Activated CD4-positive, alpha-beta T cell treated with anti-CD3 and anti-CD28 coated beads for 24 hours (primary cell): ENCODE results near the gene NECTIN2.
"Not testable (repeated sequence)": the region's sequence is repeated elsewhere in the genome, so short reads cannot be mapped to it uniquely, and the experiment has no call there.

Source experiments
- DNase-seq, 2 donors: peaks; one replicate each; pipeline ENCODE4 v3.0.0-alpha.2; 2020; ENCODE audit warnings: low read depth in 2 of 2

The NECTIN2 gene

GRCh38 chr19:44884566-44884965, 38.5 kb downstream of the NECTIN2 start:
- no peak for DNase-seq

- DNase-seq = no peak
These were observed 40.0 kb downstream of the NECTIN2 start for GRCh38 chr19:44886141-44886540.

- no peak for DNase-seq
These were observed 41.6 kb downstream of the NECTIN2 start for GRCh38 chr19:44887648-44888047.

GRCh38 chr19:44888335-44888734, 42.2 kb downstream of the NECTIN2 start:
- DNase-seq = not testable (repeated sequence)

GRCh38 chr19:44889830-44890365, 43.8 kb downstream of the NECTIN2 start:
- no peak for DNase-seq

- DNase-seq = no peak
These were observed 44.4 kb downstream of the NECTIN2 start for GRCh38 chr19:44890366-44891015.

GRCh38 chr19:44891016-44891882, 45.2 kb downstream of the NECTIN2 start, which contains the start of gene TOMM40:
Gene TOMM40, plus strand, starts transcription at chr19:44891254. Its CDS starts 162 bp downstream, at chr19:44891416.
- DNase-seq = peak; percentile 99 to 100

GRCh38 chr19:44892932-44893331, 46.8 kb downstream of the NECTIN2 start:
- no peak for DNase-seq

- DNase-seq = no peak
These were observed 47.4 kb downstream of the NECTIN2 start for GRCh38 chr19:44893332-44894051.

- no peak for DNase-seq
These were observed 47.9 kb downstream of the NECTIN2 start for GRCh38 chr19:44894052-44894400.

- DNase-seq = no peak
These were observed 48.8 kb downstream of the NECTIN2 start for GRCh38 chr19:44894946-44895345.

GRCh38 chr19:44897835-44898234, 51.7 kb downstream of the NECTIN2 start:
- DNase-seq = no peak

GRCh38 chr19:44900328-44901244, 54.5 kb downstream of the NECTIN2 start:
- DNase-seq = no peak

GRCh38 chr19:44903216-44903601, 57.1 kb downstream of the NECTIN2 start:
- no peak for DNase-seq

GRCh38 chr19:44903602-44904425, 57.7 kb downstream of the NECTIN2 start:
- peak; percentile 71 to 72 for DNase-seq

- DNase-seq = no peak
These were observed 58.4 kb downstream of the NECTIN2 start for GRCh38 chr19:44904426-44904994.

GRCh38 chr19:44905437-44906160, 59.5 kb downstream of the NECTIN2 start, which contains the start of gene APOE:
Gene APOE, plus strand, starts transcription at chr19:44905796. Its CDS starts 829 bp downstream, at chr19:44906625.
- no peak for DNase-seq

GRCh38 chr19:44907613-44908012, 61.5 kb downstream of the NECTIN2 start:
- no peak for DNase-seq
